GM20431 (cell line): ENCODE results near the gene ZNF593.

ENCODE experiments used
- in situ Hi-C: fragments of 300-500 bp; cut with MseI, MboI; formaldehyde crosslinking; loops from one replicate; pipeline ENCODE4 v1.15.0; 2020; ENCODE audit warnings: low sequenced_read_pairs; ENCODE audit not compliant: unreplicated experiment

Gene ZNF593

GRCh38 chr1:26164861-26165842 lies 4.6 kb upstream of the ZNF593 start:
- in situ Hi-C loops: no loop called here

GRCh38 chr1:26166719-26167281 lies 2.9 kb upstream of the ZNF593 start:
- in situ Hi-C loops: no loop called here

DNA sequence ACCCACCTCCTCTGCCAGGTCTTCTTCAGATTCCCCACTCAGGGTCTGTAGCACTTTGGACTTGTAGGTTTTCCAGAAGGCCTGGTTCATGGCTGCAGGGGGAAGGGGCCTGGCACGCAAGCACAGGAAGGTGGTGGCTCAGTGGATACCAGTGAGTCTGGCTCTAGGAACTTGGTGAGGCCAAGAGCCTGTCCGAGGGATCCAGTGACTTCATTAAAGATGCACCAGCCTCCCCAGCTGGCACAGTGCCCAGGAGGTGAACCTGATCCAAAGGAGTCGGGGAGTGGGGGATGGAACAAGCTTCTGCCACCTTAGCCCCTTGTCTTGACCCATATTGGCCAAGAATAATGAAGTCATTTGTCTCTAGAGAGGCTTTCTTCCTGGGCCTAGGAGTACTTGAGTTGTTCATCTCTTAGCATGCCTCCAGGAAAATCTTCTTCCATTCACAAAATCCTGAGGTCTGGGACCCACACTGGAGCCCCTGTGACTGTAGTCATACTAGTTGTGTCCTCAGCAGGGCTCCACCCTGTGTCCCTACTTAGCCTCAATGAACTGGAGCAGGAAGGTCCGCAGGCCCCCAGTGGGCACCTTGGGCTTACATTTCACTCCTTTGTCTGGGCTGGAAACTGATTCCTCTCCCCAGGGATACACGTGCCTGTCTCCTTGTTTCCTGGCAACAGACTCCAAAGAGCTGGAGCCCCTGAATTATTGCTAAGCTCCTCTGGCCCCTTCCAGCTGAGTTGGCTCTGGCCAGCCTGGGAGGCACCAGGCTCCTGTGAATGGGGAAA lies 1.1 kb upstream of the ZNF593 start, which contains the start of gene C1orf232:
Gene C1orf232, minus strand, starts transcription at position 554 of the 788 bp plus-strand sequence. Its CDS starts 464 bp downstream, at position 90.
- in situ Hi-C loops: no loop called here

DNA sequence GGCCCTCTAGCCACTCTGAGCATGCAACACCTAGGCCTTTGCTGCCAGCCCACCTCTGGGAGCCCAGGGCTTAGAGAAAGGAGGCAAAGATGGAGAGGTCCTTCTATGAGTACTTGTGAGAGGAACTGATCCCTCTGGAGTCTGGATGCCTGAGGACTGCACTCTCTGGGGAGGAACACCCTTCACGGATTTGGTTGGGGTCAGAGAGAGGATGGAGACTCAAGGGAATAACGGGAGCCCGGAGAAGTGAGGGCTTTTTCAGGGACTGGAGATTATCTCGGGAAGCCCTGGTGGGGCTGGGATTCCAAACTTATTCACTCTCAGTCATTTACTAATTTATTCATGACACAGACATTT lies 532 bp upstream of the ZNF593 start:
- in situ Hi-C loops: no loop called here

GRCh38 chr1:26170472-26170821 lies 739 bp downstream of the ZNF593 start:
- in situ Hi-C loops: no loop called here

GRCh38 chr1:26171084-26172072 lies 1.7 kb downstream of the ZNF593 start, which contains the start of gene ZNF593OS:
Gene ZNF593OS (minus strand): TSS chr1:26171832. CDS start chr1:26171661, 171 bp downstream.
- in situ Hi-C loops: no loop called here

DNA sequence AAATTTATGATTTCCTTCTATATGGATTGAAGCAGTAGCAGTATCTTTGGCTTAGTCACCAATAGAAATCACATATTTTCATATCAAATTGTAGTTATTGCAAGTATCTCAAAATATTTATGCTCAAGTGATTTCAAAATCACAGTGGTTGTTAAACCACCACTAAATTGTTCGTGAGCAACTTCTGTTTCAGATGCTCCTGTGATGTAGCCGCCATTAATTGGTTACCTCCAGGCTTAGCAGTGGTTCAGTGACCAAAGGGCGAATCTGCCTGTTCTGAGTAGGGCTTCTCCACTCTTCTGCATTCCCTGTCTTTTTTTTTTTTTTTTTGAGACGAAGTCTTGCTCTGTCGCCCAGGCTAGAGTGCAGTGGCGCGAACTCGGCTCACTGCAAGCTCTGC lies 5.6 kb downstream of the ZNF593 start:
- in situ Hi-C loops: no loop called here

GRCh38 chr1:26177182-26177684 lies 7.5 kb downstream of the ZNF593 start, which contains the start of gene CNKSR1:
Gene CNKSR1 (plus strand): TSS chr1:26177491. CDS start chr1:26177548, 57 bp downstream.
- in situ Hi-C loops: no loop called here

DNA sequence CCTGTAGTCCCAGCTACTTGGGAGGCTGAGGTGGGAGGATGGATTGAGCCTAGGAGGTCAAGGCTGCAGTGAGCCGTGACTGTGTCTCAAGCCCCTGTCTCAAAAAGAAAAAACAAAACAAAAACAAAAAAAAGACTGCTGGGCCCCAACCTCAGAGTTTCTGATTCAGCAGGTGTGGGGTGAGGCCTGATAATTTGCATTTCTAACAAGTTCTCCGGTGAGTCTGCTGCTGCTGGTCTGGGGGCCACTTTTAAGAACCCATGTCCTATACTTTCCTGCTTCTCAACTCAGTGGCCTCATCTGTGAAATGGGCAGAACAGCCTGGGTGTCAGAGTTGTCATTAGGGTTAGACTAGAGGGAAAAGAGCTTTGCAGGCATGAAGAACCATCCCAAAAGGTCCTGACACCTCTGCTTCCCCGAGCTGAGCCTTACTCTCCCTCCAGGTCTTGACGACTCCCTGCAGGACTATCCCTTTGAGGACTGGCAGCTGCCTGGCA lies 10.3 kb downstream of the ZNF593 start:
- in situ Hi-C loops: no loop called here

GRCh38 chr1:26181586-26182382 lies 12.1 kb downstream of the ZNF593 start:
- in situ Hi-C loops: no loop called here

- in situ Hi-C loops: no loop called here
These were observed 12.6 kb downstream of the ZNF593 start for GRCh38 chr1:26182383-26182696.

DNA sequence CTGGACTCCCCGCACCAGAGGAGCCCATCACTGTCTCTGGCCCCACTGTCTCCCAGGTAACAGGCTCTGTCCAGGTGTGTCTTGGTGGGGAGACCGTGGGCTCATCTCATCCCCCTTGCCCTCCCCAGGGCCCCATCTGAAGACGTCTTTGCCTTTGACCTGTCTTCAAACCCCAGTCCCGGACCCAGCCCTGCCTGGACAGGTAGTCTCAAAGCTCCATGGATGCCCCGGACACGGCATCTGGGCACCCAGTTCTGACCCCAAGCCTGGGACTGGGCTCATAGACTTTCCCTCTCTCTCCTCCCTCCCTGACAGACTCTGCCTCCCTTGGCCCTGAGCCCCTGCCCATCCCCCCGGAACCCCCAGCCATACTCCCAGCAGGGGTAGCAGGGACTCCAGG lies 14.4 kb downstream of the ZNF593 start:
- in situ Hi-C loops: no loop called here

DNA sequence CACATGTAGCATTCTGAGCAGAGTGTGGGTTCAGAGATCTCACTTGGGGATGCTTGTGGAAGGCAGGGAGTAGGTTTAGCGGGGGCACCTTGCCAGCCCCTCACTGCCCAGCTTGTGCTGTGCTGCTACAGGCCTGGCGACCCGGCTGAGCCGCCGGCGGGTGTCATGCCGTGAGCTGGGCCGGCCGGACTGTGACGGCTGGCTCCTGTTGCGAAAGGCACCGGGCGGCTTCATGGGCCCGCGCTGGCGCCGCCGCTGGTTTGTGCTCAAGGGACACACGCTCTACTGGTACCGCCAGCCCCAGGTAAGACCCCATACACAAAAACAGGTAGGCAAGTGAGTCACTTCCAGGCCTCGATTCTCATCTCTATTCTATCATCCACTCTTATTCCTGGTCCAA lies 15.2 kb downstream of the ZNF593 start:
- in situ Hi-C loops: no loop called here

GRCh38 chr1:26187882-26188281 lies 18.2 kb downstream of the ZNF593 start:
- in situ Hi-C loops: no loop called here

DNA sequence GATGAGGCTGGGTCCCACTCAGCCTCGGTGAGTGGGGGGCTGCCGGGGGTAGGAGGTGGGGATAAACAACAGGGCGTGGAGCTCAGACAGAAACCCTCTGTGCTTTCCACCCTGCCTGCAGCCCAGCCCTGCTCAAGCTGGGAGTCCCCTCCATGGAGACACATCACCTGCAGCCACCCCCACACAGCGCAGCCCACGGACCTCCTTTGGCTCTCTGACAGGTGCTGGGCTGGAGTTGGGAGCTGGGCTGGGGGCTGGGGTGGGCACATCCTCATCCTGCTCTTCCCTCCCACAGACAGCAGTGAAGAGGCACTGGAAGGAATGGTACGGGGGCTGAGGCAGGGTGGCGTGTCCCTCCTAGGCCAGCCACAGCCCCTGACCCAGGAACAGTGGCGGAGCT lies 18.8 kb downstream of the ZNF593 start:
- in situ Hi-C loops: no loop called here

DNA sequence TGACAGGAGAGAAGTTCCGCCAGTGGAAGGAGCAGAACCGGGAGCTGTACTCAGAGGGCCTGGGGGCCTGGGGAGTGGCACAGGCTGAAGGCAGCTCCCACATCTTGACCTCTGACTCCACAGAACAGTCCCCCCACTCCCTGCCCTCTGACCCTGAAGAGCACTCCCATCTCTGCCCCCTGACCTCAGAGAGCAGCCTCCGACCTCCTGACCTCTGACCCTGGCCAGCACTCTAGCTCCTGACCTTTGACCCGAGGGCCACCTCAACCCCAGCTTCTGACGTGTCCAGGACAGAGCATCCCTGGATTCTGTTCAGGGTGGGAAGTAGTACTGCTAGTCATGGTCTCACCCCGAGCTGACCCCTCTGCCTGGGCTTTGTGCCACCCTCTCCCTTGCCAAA lies 19.6 kb downstream of the ZNF593 start:
- in situ Hi-C loops: no loop called here

DNA sequence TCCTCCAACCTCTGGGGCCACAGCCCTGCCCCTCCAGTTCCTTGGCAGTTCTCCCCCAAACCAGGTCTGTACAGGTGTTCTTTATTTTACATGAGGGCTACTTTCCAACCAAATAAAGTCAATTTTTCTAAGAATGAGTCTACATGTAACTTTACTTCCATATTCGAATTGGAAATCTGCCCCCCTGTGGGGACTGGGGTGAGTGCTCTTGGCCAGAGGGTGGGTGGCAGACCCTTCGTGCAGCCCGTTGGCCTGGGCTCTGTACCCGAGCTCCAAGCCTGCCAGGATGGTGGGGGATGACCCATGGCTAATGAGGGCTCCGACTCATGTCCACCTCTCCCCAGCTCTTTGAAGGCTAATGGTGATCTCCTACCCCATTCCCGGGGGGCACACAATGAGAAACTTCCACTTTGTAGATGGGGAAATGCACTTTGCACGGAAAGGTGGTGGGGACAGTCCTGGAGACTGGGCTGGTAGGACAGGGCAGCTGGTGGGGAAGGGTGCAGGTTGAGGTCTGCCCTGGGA lies 20.1 kb downstream of the ZNF593 start:
- in situ Hi-C loops: no loop called here

DNA sequence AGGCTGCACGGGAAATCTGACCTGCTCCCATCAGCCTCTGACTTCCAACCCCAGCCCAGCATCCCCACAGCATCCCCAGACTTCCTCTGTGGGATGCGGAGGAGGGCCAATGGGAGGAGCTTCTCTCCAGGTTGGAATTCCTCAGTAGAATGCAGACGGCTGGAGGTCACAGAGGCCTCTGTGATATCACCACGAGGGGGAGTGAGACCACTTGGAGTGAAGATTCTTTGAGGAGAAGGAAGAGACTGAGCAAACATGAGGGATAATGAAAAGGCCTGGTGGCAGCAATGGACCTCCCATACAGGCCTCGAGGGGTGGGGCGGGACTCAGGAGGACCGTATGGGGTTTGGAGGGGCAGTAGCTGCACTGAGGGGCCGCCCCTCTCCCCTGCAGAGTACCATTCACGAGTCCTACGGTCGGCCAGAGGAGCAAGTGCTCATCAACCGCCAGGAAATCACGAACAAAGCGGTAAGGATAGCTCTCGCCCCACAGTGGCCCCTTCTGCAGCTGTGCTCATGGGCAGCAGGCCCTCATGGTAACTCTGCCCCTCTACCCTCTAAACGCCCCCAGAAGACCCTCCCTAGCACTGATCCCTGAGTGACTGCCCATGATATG lies 20.8 kb downstream of the ZNF593 start, which contains the start of gene CATSPER4:
Gene CATSPER4, plus strand, starts transcription at position 230 of the 615 bp plus-strand sequence. Its CDS starts 26 bp downstream, at position 256.
- in situ Hi-C loops: no loop called here
